Right ventricle myocardium superior (tissue), 1 donor: Measurements from ENCODE around the gene NAALADL1. TPM values are rescaled to one million over a fixed set of nuclear protein-coding genes. Genes with fewer than 3 reads are reported as not detected.

ENCODE experiments used
- ATAC-seq: fragments of 200-7000 bp; cut with Tn5 transposase; one replicate; pipeline ENCODE4 v1.9.1; 2020; ENCODE audit warnings: mild to moderate bottlenecking; ENCODE audit not compliant: poor library complexity
- DNase-seq: peaks from one replicate; pipeline ENCODE4 v3.0.0-alpha.2; 2020
- intact Hi-C: fragments of 100-400 bp; cut with DNase I; formaldehyde crosslinking; loops from one replicate; pipeline ENCODE4 v1.11.2; 2022
- microRNA-seq: library from miRNA; unstranded; fragments of <30 nt; microRNA quantifications from one replicate; pipeline ENCODE4 v1.2.0, GENCODE V29; 2020
- total RNA-seq: library from RNA; stranded (reverse); fragmentation: NEBNext Ultra II Directional; extraction: Animal tissue kit (Norgen Biotek cat#: 25700); gene quantifications from one replicate; pipeline ENCODE4 v1.2.1, GENCODE V29; 2021
- donor health status: DM: no; HTN: yes; CAD: no; lungs with severe emphysema.

The NAALADL1 gene
- total RNA-seq, 1 donor from 2014 or later = 3.1 TPM

DNA sequence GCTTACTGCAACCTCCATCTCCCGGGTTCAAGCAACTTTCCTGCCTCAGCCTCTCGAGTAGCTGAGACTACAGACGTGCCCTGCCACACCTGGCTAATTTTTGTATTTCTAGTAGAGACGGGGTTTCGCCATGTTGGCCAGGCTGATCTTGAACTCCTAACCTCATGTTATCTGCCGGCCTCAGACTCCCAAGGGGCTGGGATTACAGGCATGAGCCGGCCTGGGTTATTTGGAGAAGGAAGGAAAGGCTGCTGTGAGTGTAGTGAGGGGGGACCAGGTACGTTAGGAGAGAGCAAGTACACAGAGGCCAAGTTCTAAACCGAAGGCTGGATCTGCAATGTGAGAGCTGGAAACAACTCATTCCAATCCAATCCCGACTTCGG lies 62.0 kb downstream of the NAALADL1 start:
- peak; percentile 29 for ATAC-seq
- no peak for DNase-seq
- intact Hi-C loops = no loop called here

Small RNAs within 50 kb of the gene (microRNA-seq; reads per million reads assigned to microRNA genes)
- not detected for gene MIR6879

Other genes starting within 250 kb of the NAALADL1 start
- gene MEN1, start 248.0 kb downstream of the NAALADL1 start, total RNA-seq = 8.6 TPM
- 0.35 TPM for gene CDC42BPG, start 213.9 kb downstream of the NAALADL1 start, total RNA-seq
- 47.4 TPM for gene EHD1, start 179.9 kb downstream of the NAALADL1 start, total RNA-seq
- 11.5 TPM for gene ATG2A, start 141.3 kb downstream of the NAALADL1 start, total RNA-seq
- gene PPP2R5B, start 133.9 kb downstream of the NAALADL1 start, total RNA-seq = 20.6 TPM
- not detected for gene GPHA2, start 122.7 kb downstream of the NAALADL1 start, total RNA-seq
- gene MAJIN, start 86.4 kb downstream of the NAALADL1 start, total RNA-seq = not detected
- 2.0 TPM for gene BATF2, start 61.6 kb downstream of the NAALADL1 start, total RNA-seq
- 126 TPM for gene ARL2, start 44.4 kb downstream of the NAALADL1 start, total RNA-seq
- 18.0 TPM for gene SNX15, start 31.1 kb downstream of the NAALADL1 start, total RNA-seq
- 7.8 TPM for gene SAC3D1, start 17.3 kb downstream of the NAALADL1 start, total RNA-seq
- gene CDCA5, start 25.5 kb upstream of the NAALADL1 start, total RNA-seq = 1.4 TPM
- 19.9 TPM for gene ZFPL1, start 25.7 kb upstream of the NAALADL1 start, total RNA-seq
- 88.1 TPM for gene VPS51, start 37.7 kb upstream of the NAALADL1 start, total RNA-seq
- gene TM7SF2, start 53.3 kb upstream of the NAALADL1 start, total RNA-seq = 72.4 TPM
- 5.7 TPM for gene ZNHIT2, start 59.1 kb upstream of the NAALADL1 start, total RNA-seq
- 666 TPM for gene FAU, start 63.6 kb upstream of the NAALADL1 start, total RNA-seq
- 33.5 TPM for gene MRPL49, start 63.8 kb upstream of the NAALADL1 start, total RNA-seq
- 29.9 TPM for gene SYVN1, start 76.0 kb upstream of the NAALADL1 start, total RNA-seq
- not detected for gene SPDYC, start 111.7 kb upstream of the NAALADL1 start, total RNA-seq
- 66.9 TPM for gene CAPN1, start 123.4 kb upstream of the NAALADL1 start, total RNA-seq
- 4.9 TPM for gene POLA2, start 203.4 kb upstream of the NAALADL1 start, total RNA-seq